ENCODE results near the gene SETD4. TPM values are rescaled to one million over a fixed set of nuclear protein-coding genes. Genes with fewer than 3 reads are reported as not detected.

The SETD4 gene
- total and polyA plus RNA-seq, 2 donors (not counting 1 experiment from before 2014, with no cell fraction given), result 15.1 to 48.5 TPM

DNA sequence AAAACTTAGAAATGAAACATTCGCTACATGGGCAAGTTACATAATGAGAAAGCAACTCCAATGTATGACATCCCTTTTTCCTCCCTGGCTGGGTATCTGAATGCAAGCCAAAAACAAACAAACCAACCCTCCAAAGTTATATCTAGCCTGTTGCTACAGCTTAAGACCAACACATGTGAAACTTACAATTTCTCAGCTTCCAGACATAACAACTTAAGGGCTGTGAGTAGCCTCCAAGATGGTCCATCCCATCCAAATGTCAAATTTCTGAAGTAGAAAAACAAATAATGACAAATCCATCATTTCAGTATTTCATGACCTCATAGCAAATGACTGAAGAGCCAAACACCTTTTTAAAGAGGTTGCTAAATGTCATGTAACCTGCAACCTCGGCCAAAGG is 19.9 kb downstream of the SETD4 start:
- H3K4me3 Mint-ChIP-seq, result no peak overlapping the region
- Histone ChIP-seq H3K4me1 (ENCODE audit: control insufficient read depth in 2 of 2, insufficient read depth in 2 of 2, low read length in 2 of 2) (no peaks in the 10 kb centered on the region), H3K36me3 (replicated peaks in 1 of 2; ENCODE audit: control extremely low read depth in 1 of 2, control insufficient read depth in 1 of 2, extremely low read depth in 1 of 2, insufficient read depth in 2 of 2, low read length in 1 of 2) (peaks cover 10 to 72% of the 10 kb centered on the region in 2 experiments), H2AFZ (ENCODE audit: insufficient read depth, low read depth, low read length, poor library complexity, severe bottlenecking) (no peak overlapping the region), H3K9me3 (ENCODE audit: control extremely low read depth in 1 of 3, control insufficient read depth in 2 of 3, insufficient read depth in 1 of 3, low read length in 2 of 3) (no peaks in the 10 kb centered on the region), H3K4me2 (replicated peaks; ENCODE audit: low read depth, low read length, poor library complexity, severe bottlenecking) (no peak overlapping the region), H3K27me3 (replicated peaks in 1 of 4; ENCODE audit: control extremely low read depth in 1 of 4, control insufficient read depth in 3 of 4, insufficient read depth in 4 of 4, low read length in 3 of 4) (no peaks in the 10 kb centered on the region), H3K9ac (ENCODE audit: low read length) (no peak overlapping the region), H3K79me2 (ENCODE audit: control insufficient read depth, insufficient read depth, low read length) (no peaks in the 10 kb centered on the region), H4K20me1 (ENCODE audit: control insufficient read depth, insufficient read depth, low read length, poor library complexity, severe bottlenecking) (no peaks in the 10 kb centered on the region), H3K27ac (ENCODE audit: low read length in 2 of 2) (no peak overlapping the region), H3K4me3 (ENCODE audit: control extremely low read depth in 1 of 5, extremely low read depth in 1 of 5, insufficient read depth in 1 of 5, low read depth in 2 of 5, low read length in 4 of 5) (no peak overlapping the region)
- intact Hi-C loops (cut with micrococcal nuclease), result no loop called here
- no peaks in the 10 kb centered on the region for H3K4me1 Mint-ChIP-seq
- ATAC-seq (ENCODE audit: low read depth), result no peak
- 100% methylated on average over 2 of the region's 2 CpGs for WGBS (ENCODE audit: insufficient coverage)
- no peaks in the 10 kb centered on the region for H3K9me3 Mint-ChIP-seq (ENCODE audit: insufficient read depth)
- H3K27ac Mint-ChIP-seq, result no peak overlapping the region
- ChIA-PET POLR2A (no interaction called here), CTCF (interaction anchor here (1.4 to 2.3 kb wide), 2 partner anchors 11 to 12 kb away, joined by 3 to 10 read pairs; no protein-coding TSS in a partner anchor)
- TF ChIP-seq, protein P1, sequence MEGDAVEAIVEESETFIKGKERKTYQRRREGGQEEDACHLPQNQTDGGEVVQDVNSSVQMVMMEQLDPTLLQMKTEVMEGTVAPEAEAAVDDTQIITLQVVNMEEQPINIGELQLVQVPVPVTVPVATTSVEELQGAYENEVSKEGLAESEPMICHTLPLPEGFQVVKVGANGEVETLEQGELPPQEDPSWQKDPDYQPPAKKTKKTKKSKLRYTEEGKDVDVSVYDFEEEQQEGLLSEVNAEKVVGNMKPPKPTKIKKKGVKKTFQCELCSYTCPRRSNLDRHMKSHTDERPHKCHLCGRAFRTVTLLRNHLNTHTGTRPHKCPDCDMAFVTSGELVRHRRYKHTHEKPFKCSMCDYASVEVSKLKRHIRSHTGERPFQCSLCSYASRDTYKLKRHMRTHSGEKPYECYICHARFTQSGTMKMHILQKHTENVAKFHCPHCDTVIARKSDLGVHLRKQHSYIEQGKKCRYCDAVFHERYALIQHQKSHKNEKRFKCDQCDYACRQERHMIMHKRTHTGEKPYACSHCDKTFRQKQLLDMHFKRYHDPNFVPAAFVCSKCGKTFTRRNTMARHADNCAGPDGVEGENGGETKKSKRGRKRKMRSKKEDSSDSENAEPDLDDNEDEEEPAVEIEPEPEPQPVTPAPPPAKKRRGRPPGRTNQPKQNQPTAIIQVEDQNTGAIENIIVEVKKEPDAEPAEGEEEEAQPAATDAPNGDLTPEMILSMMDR (IDR thresholded peaks at IDR 0.05), result no peak
- no peak for TF ChIP-seq EZH2 (IDR thresholded peaks at IDR 0.05; ENCODE audit: borderline replicate concordance, insufficient read depth, low read depth, low read length, poor library complexity, severe bottlenecking)
- H3K27me3 Mint-ChIP-seq, result no peaks in the 10 kb centered on the region
- DNase-seq, result no peak

DNA sequence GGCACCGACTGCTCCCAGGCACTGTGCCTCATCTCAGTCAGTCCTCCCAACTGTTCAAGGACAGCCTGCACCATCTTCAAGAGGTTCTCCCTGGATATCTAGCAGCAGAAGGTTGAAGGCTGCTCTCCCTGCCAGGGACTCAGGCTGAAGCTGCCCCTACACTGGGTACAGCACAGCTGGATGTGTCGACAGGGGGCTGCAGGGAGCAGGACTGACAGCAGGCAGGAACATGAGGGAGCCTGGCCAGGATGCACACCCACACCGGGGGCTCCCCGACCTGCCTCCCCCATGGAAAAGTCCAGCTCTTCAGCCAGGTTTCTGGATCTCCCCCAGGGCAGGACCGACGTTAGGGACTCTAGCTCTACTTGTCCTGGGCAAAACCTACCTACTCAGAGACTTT is 20.5 kb downstream of the SETD4 start:
- Mint-ChIP-seq H3K9me3 (ENCODE audit: insufficient read depth) (no peaks in the 10 kb centered on the region), H3K27ac (no peak overlapping the region), H3K4me1 (no peaks in the 10 kb centered on the region), H3K4me3 (no peak overlapping the region), H3K27me3 (no peaks in the 10 kb centered on the region)
- Histone ChIP-seq H3K36me3 (replicated peaks in 1 of 2; ENCODE audit: control extremely low read depth in 1 of 2, control insufficient read depth in 1 of 2, extremely low read depth in 1 of 2, insufficient read depth in 2 of 2, low read length in 1 of 2) (peaks cover 10 to 72% of the 10 kb centered on the region in 2 experiments), H2AFZ (ENCODE audit: insufficient read depth, low read depth, low read length, poor library complexity, severe bottlenecking) (no peak overlapping the region), H3K27ac (ENCODE audit: low read length in 2 of 2) (no peak overlapping the region), H3K79me2 (ENCODE audit: control insufficient read depth, insufficient read depth, low read length) (no peaks in the 10 kb centered on the region), H3K27me3 (replicated peaks in 1 of 4; ENCODE audit: control extremely low read depth in 1 of 4, control insufficient read depth in 3 of 4, insufficient read depth in 4 of 4, low read length in 3 of 4) (no peaks in the 10 kb centered on the region), H4K20me1 (ENCODE audit: control insufficient read depth, insufficient read depth, low read length, poor library complexity, severe bottlenecking) (no peaks in the 10 kb centered on the region), H3K4me1 (ENCODE audit: control insufficient read depth in 2 of 2, insufficient read depth in 2 of 2, low read length in 2 of 2) (no peaks in the 10 kb centered on the region), H3K4me2 (replicated peaks; ENCODE audit: low read depth, low read length, poor library complexity, severe bottlenecking) (no peak overlapping the region), H3K9me3 (ENCODE audit: control extremely low read depth in 1 of 3, control insufficient read depth in 2 of 3, insufficient read depth in 1 of 3, low read length in 2 of 3) (no peaks in the 10 kb centered on the region), H3K4me3 (ENCODE audit: control extremely low read depth in 1 of 5, extremely low read depth in 1 of 5, insufficient read depth in 1 of 5, low read depth in 2 of 5, low read length in 4 of 5) (no peak overlapping the region), H3K9ac (ENCODE audit: low read length) (no peak overlapping the region)
- no peak for TF ChIP-seq EZH2 (IDR thresholded peaks at IDR 0.05; ENCODE audit: borderline replicate concordance, insufficient read depth, low read depth, low read length, poor library complexity, severe bottlenecking)
- TF ChIP-seq, protein P1 (IDR thresholded peaks at IDR 0.05), result no peak
- ATAC-seq (ENCODE audit: low read depth) (no peak), DNase-seq (no peak)
- intact Hi-C loops (cut with micrococcal nuclease), result no loop called here
- CTCF ChIA-PET, result interaction anchor here (2.3 kb wide), 1 partner anchor 10 kb away, joined by 10 read pairs; no protein-coding TSS in a partner anchor
- POLR2A ChIA-PET, result no interaction called here
- WGBS (ENCODE audit: insufficient coverage), result 95% methylated on average over 6 of the region's 6 CpGs
